ENCODE measurements around the gene HDAC11.

Gene HDAC11

DNA sequence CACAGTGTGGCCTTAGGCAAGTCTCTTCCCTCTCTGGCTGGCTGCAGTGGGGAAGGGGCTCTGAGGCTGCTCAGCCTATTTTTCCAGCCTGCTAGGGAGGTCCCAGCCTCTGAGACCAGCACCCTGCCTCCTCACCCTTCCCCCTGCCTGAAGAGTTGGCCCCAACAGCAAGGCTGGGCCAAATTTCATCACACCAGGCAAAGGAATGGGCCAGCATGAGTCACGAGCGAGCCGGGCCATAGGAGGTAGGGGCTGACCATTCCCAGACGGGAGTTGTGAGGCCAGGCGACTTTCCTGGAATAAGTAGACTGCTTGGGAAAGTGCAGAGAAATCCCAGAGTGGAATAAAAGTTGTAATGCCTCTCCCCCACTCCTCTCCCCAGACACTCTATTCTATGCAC, 63.1 kb downstream of the HDAC11 start:
- peak; percentile 71 for DNase-seq (ENCODE audit: low read depth)

DNA sequence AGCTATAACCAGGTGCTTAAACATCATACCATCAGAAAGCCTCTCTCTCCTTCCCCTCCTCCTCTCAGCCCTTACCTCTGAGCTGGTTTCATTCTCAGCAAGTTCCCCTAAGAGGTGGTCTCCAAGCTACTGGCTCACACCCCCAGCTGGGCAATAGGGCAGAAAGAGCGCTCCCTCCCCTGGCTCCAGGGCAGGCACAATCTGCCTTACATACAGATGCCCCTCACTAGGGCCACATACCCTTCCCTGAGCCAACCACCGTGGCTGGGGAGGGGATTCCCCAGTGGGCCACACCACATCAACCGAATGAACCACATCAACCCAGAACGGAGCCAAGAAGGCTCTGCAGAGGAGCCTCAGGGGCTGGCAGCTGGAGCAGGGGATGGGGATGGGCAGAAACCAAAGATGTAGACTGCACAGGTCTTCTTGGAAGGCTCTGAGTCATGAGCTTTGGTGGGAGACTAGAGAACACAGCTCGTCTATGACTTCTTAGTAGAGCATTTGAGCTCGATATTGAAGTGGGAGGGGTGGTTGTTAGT, 64.3 kb downstream of the HDAC11 start:
- no peak for DNase-seq (ENCODE audit: low read depth)

DNA sequence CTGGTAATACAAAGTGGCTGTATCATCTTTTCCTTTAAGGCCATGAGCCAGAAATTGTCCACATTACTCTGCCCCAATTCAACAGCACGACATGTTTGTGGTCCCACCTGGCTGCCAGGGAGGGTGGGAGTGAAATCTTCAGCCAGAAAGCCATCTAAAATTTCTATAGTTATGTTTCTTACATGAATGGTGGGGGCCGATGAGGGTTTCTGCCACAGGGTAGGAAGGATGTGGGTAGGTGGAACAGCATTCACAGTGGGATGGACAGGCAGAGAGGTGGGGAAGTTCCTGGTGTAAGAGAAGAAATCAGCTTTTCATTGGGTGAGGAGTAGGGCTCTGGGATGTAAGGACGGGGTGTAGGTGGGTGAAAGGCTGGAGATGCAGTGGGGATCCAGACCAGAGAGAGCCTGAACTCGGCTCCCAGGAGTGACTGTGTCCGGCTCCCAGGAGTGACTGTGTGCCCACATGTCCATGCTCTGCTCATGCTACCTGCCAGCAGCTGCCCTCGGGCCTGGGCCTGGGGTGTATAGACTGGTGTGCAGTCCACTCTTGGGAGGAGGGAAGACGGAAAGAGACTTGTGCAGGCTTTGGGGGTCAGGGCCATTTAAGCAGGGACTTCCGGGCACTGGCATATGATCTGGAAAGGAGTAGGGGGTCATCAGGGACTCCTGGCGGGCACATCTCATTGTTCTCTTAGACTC, 65.0 kb downstream of the HDAC11 start:
- DNase-seq (ENCODE audit: low read depth) = no peak

DNA sequence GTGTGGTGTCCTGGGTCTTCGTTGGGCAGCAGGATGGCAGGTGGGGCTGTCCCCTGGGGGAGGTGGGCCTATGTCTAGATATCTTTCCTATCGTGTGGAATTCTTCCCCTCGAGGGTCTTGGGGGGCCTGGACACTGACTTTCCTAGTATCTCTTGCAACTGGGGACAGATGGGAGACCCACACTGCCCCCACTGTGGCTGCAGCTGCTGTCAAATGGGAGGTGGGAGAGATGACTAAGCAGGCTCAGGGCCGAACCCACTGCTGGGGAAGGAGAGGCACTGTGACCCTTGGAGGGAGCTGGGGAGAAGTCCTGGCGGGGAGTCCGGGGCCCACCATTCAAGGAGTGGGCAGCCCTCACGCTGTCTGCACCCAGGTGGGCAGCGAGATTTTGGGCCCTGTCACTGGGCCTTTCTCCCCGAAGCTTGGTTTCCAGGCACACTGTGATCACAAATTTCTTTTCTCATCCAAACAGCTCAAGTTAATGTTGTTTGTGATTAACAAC, 65.9 kb downstream of the HDAC11 start:
- no peak for DNase-seq (ENCODE audit: low read depth)

DNA sequence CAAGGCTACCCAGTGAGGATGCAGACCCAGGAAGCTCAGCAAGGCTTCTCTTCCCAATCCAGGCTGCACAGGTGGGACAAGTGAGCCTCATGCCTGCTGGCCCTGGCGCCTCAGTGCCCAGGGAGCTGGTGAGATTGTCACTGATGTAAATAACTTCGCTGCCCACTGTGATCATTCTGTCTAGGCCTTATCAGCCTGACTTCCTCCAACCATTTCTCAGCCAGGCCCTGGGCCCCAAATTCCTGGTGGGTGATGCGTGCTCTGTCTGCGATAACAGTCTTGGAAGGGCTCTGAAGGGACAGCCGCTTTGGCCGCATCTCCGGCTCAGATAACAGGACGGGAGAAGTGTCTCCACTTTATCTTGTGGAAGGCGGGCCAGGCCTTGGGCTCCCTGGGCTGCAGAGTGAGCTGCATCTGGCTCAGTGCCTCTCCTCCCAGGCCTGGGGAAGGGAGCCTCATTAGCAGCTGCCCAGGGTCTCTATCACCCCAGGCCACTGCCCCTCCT, 66.6 kb downstream of the HDAC11 start:
- DNase-seq (ENCODE audit: low read depth) = no peak

DNA sequence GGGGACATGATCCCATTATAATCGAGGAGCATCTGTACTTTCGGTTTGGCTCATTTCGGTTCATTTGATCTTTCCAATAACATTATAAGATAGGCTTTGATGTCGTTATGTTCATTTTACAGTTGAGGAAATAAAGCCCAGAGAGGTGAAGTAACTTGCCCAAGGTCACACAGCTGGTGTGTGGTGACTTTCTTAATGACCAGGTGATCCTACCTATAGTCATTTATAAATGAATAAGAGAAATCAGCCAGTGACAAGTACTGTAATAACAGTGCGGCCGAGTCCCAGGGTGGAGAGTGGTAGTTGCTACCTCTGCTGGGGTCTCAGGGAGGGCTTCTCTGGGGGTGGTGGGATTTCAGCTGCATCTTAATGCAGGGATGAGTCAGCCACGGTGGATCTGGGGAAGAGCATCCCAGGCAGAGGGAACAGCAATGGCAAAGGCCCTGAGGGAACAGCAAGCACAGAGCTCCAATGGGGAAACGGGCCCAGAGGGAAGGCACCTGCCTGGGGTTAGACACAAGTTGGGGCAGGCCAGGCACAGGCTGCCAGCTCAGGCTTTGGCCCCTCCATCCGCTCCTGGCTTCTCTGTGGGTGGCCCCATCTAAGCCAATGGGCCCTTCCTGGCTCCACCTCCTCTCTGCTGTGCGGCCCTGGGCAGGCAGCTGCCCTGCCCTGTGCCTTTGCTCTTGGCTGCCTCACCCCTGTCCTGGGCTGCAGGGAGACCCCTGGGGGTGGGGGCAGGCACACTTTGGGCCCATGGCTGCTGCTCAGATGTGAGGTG, 67.7 kb downstream of the HDAC11 start:
- DNase-seq (ENCODE audit: low read depth) = no peak

DNA sequence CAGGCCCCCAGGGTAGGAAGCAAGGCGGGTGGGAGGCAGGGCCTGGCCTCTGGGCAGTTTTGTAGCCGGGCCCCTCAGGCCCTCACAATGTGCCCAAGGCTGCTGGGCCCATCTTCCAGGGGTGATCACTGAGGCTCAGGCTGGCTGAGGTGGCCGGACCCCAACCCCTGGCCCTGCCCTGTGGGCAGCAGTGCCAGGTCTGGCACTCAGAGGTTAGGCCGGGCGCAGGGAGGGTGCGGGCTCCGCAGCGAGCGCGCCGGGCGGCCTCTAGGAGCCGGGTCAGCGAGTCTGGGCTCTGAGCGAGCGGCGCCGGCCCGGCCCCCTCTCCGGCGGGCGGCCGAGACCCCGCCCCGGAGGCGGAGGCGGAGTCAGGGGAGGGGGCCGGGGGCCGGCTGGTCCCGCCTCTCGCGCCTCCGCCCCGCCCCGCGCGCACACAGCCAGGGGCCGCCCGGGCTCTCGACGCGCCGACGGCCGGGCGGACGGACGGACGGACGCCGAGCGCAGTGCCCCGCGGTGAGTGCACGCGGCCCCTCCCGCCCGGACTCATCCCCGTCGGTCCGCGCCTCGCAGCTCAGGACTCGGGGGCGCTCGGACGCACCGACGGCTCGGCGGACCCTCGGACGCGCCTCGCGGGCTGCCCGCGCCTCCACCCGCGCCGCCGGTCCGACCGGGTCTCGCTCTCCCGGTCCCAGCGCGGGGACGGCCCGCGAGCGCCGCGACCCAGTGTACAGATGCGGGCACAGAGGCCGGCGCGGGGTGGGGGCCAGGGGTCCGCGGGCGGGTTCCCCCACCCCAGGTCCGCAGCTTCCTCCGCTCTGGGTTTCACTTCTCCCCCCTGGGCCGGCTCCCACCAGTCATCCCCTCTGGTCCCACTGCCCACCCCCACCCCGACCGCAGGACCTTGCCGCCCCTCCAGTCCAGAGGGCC, 68.9 kb downstream of the HDAC11 start, which contains the start of gene FBLN2:
TSS of gene FBLN2 (plus strand) at position 430 of the 927 bp plus-strand sequence. CDS start 21,231 bp downstream, outside the sequence.
- DNase-seq (ENCODE audit: low read depth) = no peak

DNA sequence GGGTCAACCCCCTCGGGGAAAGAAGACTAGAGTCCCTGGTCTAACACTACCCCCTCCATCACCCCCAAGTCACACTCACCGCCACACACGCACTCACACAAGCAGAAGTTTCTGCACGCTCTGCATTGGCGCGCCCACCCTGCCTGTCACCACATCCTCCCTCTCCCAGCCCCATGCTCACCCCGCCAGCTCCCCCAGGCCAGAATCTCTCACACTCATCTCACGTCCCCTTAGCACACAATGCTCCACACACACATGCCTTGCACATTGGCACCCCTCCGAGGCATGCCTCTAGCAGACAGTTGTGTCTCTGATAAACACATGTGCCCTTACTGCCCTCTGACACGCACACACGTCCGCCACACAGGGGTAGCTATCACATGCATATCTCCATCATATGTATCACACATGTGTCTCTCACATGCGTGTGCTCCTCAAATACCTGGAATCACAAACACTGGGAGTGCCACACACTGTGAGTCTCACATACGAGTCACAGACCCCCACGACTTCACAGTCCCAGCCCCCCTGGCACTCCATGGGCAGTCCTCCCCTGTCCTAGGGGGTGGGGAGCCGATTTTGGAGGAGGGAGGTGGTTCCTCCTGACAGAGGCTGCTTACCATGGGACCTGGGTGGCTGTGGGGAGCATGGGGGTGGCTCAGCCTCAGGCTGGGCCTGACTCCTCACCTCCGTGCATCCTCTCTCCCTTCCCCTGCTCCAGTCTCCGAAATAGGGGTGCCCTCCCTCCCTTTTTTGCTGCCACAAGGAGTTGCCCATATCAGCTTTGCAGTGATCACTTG, 69.7 kb downstream of the HDAC11 start:
- no peak for DNase-seq (ENCODE audit: low read depth)

DNA sequence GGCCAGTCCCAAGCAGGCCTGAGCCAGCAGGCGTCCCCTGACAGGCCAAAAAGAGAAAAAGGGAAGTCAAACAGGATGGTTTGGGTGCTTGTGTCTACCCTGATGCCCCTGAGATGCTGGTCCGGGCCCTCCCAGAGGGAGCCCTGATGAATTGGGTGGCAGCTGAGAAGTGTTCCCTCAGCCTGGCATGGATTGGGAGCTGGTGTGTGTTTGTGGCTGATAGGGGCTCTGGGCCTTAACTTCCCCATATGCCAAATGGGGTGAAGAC, 70.3 kb downstream of the HDAC11 start:
- no peak for DNase-seq (ENCODE audit: low read depth)

DNA sequence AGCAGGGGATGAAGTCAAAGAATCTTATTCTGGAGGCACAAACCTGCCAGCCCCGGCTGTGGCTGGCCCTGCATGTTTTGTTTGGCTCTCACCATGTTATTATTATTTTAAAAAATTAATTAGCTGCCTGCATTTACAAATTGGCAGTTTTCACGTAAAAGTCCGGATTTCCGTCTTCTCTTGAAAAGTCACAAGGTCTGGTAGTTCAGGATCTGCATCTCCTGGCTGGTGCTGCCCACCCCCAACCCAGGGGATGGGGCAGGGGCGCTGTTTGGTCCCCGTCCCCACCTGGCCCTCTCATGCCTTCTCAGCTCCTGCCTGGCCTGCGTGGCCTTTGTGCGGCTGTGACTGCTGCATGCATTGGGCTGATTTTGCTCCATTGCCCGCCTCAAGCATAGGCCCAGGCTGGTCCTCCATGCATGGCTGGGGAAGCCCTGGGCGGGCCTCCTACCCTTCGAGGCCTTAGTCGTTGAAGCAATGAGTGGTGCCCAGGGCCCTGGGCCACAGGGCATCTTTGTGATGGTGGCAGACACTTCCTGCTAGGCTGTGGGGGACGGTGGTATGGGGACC, 70.8 kb downstream of the HDAC11 start:
- DNase-seq (ENCODE audit: low read depth) = no peak

DNA sequence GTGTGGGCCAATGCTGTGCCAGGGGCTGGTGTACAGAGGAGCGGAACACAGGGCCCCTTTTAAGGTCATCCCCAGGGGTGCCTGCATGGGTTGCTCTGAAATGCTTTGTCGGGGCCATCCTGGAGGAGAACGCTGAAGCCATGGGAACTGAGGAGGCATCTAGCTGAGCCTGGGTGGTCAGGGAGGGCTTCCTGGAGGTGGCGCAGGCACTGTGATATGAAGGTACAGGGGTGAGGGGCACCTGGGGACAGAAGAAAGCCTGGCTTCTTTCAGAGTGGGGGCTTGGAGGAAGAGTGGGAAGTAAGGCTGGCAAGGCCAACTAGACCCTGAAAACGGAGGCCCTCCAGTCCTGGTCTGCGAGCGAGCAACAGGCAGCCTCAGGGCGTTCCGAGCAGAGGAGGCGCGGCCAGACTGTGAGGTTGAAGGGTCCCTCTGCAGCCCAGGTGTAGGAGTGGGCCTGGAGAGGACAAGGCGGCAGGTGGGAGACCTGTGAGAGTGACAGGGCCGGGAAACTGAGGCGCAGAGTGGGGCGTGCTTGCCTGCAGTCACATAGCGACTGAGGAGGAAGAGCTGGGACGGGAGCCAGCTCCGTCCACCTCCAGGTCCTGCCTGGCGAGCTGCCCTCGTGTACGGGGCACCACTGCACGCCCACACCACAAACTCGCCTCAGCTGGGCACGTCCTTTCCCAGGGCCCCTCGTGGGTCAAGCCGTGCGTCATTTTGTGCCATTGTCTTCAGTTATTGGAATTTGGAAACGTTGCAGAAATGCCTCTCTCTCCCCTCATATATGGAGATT, 72.9 kb downstream of the HDAC11 start:
- DNase-seq (ENCODE audit: low read depth) = no peak

DNA sequence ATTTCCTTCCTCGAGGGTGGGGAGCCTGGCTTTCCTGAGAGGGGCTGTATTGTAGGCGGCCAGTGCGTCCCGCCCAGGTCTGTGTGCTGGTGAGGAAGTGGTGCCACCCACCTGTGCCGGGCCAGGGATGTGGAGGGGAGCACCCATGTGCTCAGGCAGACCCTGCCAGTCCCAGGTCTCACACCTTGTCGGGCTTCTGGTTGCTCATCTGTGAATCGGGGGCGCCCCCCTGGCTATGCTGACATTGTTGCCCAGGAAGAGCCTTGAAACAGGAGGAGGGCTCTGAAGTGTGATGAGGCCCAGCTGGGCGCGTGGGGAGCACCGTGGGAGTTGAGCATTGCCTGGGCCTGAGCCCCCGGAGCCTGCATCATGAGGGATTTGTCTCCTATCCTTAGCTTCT, 73.6 kb downstream of the HDAC11 start:
- DNase-seq (ENCODE audit: low read depth) = no peak

DNA sequence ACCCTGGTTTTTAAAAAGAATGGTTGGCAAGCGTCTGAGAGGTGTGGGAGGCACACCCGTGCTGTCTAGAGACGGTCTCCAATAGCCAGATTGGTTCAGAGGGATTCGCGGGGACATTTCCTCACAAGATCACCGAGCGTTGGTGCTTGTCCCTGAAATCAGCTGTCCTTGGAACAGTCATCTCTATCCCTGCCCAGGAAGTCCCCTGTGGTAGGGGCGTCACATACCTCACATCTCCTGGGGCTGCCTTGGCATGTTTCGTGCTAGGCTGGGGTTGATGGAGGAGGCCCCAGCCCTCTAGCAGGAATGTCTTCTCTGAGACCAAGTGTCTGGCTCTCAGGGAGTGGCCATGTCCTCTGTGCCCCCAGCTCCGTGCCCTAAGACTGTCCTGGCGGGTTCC, 75.6 kb downstream of the HDAC11 start:
- DNase-seq (ENCODE audit: low read depth) = no peak
